GM19238 (cell line): ENCODE measurements around the gene BICD2.

Source experiments
- DNase-seq: peaks from one replicate; pipeline ENCODE4 v3.0.0; 2011; ENCODE audit warnings: low spot score; ENCODE audit not compliant: insufficient read length

The BICD2 gene

DNA sequence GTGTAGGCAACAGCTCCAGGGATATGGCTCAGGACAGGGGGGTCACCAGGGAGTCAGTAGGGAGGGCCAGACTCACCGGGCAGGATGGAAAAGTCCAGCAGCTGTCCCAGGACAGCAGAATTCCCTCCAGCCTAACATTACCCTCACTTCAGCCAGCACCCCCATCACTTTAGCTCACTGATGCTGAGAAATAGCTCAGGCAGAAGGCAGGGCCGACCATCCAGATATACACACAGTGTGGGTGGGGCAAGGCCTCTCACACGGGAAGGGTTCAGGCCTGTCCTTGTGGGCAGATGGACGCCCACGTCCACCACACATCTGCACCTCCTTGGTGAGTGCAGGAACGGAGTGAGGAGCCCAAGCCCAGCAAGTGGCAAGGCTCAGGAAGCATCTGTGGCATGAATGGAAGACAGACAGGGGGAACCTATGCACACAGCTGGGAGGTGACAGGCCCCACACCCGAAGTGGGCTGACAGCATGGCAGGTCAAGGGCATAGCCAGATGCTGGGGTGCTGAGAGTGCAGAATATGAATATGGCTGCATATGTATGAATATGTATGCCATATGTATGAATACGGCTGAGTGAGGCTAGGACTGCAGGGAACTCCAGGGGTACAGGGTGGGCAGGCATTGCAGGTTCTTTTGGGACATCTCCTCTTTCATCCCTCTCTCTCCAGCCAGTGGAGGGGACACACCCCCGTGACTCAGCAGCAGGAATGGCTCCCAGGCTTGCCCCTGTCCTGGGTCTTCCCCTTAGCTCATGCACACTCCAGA is 17.0 kb downstream of the BICD2 start:
- DNase-seq, result no peak

GRCh38 chr9:92746567-92747458 is 17.8 kb downstream of the BICD2 start:
- no peak for DNase-seq

GRCh38 chr9:92745881-92746280 is 18.8 kb downstream of the BICD2 start:
- DNase-seq, result no peak

GRCh38 chr9:92745331-92745730 is 19.3 kb downstream of the BICD2 start:
- DNase-seq, result no peak

DNA sequence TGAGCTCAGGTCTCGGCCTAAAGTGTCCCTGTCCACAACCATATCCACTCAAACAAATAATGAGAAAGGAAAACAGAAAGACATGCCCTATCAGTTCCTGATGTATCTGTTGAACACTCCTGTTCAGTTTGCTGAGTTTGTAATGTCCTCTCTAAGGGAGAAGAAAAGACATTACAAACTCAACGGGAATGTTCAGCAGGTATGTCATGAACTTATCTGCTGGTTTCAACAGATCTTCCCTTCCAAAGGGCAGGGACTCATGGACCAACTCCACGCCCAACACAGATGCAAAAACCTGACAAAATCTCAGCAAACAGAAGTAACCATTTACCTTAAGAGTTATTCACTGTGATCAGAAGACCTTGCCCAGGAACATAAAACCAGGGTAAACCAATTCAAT is 23.7 kb downstream of the BICD2 start:
- no peak for DNase-seq

GRCh38 chr9:92740446-92740961 is 24.1 kb downstream of the BICD2 start:
- DNase-seq, result no peak

DNA sequence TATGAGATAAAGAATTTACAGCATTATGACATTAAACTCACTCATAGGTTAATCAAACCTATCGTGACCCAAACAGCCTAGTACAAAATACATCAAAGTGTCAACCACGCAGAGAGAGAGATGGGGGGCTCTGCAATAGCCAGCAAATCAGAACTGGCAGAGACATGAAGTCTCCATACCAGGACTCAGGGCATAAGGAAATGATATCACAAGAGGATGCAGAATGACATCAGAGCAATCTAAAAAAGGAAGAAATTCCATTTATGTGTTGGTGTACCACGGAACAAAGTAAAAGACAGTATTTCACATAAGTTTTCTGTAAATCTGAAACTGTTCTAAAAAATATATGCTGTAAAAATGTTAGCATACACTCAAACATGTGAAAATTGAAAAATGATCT is 24.6 kb downstream of the BICD2 start:
- DNase-seq, result no peak

GRCh38 chr9:92739346-92739970 is 25.2 kb downstream of the BICD2 start:
- DNase-seq, result no peak

GRCh38 chr9:92738661-92739081 is 26.0 kb downstream of the BICD2 start:
- DNase-seq, result no peak

GRCh38 chr9:92737611-92738299 is 26.9 kb downstream of the BICD2 start:
- no peak for DNase-seq

DNA sequence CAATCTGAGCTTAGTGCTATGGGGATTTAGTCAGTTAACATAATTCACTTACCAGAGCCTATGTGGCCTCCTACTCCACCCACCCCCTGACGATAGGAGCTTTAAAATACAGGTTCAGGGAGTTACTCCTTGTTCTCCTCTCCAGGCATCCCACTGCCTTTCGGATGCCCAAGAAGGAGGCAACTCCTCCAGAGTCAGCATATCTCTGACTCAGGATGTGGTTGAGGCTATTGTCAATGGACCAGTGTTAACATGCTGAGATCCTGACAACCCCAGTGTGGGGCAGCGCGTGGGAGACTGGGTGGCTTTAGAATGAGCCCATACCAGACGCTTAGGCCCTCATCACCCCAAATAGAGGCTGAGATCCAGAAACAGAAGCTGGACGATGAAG is 27.4 kb downstream of the BICD2 start:
- no peak for DNase-seq

- no peak for DNase-seq
Observed at GRCh38 chr9:92736563-92737215, 27.9 kb downstream of the BICD2 start.

- DNase-seq, result no peak
Observed at GRCh38 chr9:92735636-92736562, 28.7 kb downstream of the BICD2 start.

DNA sequence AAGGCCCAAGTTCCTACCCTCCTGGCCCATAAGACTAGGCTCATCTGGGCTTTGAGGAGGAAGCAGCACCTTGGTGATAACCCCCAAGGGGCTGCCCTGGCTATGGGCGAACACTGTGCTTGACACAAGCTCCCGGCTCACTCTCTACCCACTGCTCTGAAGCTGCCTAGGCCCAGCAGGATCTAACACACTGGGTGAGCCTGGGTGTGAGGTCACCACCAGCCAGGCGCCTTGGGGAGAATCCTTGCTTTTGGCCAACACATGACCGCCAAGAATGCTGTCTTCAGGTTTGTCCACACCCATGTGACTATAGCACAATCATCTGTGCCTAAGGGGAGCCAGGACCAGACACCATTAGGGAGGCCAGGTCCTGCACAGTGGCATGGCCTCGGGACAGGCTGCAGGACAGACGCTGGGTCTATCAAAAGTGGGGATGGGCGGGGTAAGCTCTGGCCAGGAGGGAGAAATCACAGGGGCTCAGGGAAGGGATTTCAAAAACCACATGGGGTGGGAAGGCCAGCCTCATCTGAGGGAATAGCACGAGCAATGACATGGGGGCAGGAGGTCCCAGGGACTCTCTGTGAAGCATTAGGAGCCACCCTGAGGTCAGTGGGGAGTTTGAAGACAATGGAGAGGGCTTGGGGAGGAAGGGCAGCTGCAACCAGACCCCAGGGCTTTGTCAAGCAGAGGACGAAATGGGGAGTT is 29.6 kb downstream of the BICD2 start:
- no peak for DNase-seq

- no peak for DNase-seq
Observed at GRCh38 chr9:92730897-92731296, 33.7 kb downstream of the BICD2 start.

DNA sequence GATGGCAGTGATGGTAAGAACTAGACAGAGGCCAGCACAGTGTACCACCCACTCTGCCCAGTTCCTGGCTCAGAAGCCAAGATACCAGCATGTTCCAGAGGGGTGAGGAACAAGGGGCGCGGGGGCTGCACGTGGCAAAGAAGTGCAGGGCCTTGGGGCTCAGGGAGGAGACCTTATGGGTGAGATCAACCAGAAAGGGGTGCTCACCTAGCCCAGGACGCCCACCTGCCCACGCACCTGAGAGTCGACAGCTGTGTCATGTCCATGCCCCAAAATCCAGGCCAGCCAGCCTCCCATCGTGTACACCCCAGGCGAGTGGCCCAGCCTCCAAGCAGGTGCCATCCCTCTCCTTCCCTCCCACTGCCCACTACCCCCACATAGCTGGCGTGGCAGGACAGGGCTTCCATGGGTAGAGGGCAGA is 34.9 kb downstream of the BICD2 start:
- DNase-seq, result no peak

GRCh38 chr9:92728831-92729734 is 35.5 kb downstream of the BICD2 start:
- DNase-seq, result peak; percentile 65
